HG02970 (cell line): Measurements from ENCODE around the gene SYT8.
"Not testable (repeated sequence)": the region's sequence is repeated elsewhere in the genome, so short reads cannot be mapped to it uniquely, and the experiment has no call there.

Source experiments
- ATAC-seq: cut with Tn5 transposase; IDR thresholded peaks from one replicate; pipeline ENCODE4 v1.9.1; 2021; ENCODE audit warnings: mild to moderate bottlenecking, moderate library complexity, moderate number of reproducible peaks; ENCODE audit not compliant: unreplicated experiment, low FRiP score

Gene SYT8

GRCh38 chr11:1868636-1869291, 34.0 kb downstream of the SYT8 start:
- ATAC-seq, result no peak

DNA sequence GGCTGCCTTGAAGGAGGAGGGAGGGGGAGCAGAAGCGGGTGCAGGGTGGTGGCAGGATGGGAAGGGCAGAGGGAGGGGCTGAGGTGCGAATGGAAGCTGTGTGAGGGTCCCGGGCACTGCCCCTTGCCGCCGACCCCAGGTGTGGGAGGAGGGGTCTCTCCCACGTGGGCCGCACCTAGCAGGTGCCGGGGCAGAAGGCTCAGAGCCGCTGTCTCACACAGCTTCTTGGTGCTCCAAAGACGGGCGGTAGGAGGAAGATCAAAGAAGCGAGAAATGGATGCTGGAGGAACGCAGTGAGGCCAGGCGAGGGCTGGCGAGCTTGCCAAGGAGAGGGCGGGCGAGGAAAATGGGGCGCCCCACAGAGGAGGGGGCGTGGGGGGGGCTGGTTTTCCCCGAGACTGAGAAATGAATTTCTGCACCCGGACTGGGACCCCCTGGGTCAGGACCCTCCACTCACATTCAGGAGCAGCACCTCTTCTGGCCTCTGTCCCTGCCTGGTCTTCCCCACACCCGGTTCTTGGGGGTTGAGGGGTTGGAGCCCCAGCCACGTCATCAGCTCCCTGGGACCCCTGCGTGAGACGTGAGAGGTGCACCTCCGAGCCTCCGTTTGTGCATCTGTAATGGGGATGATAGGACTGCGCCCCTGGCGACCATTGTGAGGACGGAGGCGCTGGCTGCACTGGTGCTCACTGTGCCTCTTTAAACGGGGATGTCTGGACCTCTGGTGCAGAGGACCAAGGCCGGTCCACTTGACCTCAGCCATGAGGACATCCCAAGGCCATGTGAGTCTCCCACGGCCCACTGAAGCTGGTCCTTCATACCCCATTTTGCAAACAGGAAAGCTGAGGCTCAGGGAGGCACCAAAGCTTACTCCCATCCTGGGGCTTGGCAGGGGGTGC, 34.9 kb downstream of the SYT8 start:
- ATAC-seq, result no peak

DNA sequence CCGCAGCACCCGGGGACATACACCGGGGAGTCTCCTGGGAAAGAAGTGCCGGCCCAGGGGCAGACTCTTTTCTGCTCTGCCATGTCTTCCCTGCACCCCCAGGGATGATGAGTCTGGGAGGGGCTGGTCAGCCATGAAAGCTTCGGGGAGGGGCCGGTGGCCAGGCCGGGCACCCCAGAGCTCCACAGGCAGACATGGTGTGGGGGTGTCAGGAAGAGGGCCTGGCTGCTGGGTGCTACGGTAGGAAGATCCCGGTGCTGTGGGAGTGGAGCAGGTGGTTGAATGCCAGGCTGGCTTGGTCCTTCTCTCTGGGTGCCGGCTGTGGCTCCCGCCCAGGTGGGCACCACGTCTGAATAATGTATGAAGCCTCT, 35.5 kb downstream of the SYT8 start:
- no peak for ATAC-seq

GRCh38 chr11:1870721-1871466, 36.1 kb downstream of the SYT8 start:
- ATAC-seq, result no peak

DNA sequence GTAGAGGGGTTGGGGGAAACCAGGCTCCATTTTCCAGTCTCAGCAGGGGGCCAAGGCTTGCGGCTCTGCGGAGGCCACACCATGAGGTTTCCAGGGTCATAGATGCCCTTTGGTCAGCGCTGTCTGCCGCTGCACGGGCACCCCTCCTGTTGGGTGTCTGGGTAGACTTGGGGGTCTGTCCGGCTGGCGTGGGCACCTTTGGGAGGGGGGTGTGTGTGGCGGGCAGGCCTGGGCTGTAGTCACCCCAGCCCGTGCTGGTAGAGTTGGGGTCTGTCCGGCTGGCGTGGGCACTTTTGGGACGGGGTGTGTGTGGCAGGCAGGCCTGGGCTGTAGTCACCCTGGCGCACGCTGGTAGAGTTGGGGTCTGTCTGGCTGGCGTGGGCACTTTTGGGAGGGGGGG, 36.7 kb downstream of the SYT8 start:
- ATAC-seq, result no peak

- no peak for ATAC-seq
Observed at GRCh38 chr11:1872267-1872985, 37.6 kb downstream of the SYT8 start.

DNA sequence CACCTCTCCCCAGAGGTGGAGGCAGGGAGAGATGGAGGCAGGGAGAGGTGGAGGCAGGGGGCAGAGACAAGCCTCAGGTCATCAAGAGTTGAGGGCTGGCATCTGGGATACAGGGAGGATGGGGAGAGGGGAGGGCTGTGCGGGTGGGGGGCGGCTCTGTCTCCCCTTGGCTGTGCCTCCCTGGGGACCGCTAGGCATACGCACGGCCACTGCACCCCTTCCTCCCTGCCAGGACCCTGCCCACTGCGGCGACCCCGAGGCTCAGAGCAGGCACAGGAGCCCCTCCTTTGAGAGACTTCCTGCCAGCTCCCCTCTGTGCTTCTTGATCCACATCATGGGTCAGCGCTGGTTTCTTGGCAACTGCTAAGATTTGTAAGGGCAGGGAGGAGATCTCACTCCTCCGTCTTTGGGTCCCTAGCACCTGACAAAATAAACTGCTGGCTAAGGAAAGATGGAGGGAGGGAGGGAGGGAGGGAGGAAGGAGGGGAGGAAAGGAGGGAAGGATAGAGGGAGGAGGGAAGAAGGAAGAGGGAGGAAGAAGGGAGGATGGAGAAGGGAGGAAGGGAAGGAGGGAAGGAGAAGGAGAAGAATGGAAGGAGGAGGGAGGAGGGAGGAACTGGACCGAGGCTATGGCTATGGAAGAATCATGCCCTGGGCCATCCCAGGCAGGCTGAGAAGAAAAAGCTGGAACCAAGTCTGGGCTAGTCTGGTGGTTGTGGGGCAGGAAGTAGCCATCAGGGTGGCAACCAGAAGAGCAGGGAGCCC, 38.4 kb downstream of the SYT8 start:
- ATAC-seq, result no peak

DNA sequence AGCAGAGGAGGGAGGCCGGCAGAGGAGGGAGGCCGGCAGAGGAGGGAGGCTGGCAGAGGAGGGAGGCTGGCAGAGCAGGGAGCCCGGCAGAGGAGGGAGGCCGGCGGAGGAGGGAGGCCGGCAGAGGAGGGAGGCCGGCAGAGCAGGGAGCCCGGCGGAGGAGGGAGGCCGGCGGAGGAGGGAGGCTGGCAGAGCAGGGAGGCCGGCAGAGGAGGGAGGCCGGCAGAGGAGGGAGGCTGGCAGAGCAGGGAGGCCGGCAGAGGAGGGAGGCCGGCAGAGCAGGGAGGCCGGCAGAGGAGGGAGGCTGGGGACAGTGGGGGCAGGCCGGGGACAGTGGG, 39.0 kb downstream of the SYT8 start:
- not testable (repeated sequence) for ATAC-seq

DNA sequence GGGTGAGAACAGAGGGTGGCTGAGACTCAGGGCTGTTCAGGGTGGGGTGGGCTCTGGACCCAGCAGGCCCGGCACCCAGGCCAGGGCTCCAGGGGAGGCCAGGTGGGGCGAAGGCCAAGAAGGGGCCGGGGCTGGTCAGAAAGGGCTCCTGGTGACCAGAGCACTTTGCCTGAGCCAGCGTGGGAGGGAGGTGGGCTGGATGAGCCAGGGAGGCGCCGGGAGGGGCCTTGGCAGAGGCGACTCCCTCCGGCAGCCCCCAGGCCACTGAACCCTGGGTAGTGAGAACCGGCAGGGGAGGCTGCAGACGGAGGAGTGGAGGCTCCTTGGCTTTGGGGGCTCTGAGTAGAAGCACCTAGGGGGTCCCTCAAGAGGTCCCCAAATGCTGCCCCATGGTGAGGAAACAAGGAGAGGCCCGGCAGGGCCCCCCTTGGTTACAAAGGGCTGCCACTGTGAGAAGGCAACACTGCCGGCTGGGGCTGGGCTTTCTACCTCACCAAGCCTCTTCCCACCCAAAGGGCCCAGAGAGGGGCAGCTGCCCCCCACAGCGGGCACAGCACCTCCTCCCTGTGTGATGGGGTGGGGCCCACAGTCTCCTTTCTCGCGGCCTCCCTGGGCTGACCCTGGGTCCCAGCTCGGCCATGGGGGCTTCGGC, 39.8 kb downstream of the SYT8 start:
- ATAC-seq, result not testable (repeated sequence)

- no peak for ATAC-seq
Observed at GRCh38 chr11:1875093-1875850, 40.5 kb downstream of the SYT8 start.

DNA sequence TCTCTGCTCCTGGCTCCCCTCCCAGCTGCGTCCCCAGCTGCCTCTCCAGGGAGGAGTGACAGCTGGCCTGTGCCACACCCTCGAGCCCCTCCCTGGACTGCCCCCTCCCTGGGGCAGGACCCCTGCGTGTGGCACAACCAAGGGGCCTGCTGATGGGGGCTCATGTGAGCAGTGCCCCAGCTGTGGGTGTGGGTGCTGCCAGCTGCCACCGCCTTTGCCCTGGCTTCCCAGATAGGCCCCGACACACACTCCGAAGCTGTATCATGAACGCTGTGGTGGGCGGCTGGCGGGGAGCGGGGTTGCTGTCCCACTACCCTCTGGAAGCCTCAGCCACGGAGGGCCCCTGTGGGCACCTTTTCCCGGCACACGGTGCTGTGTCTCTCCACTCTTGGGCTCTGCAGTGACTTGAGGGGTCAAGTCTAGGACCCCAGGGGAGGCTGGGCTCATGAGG, 41.1 kb downstream of the SYT8 start:
- not testable (repeated sequence) for ATAC-seq

GRCh38 chr11:1876361-1877063, 41.7 kb downstream of the SYT8 start:
- no peak for ATAC-seq

DNA sequence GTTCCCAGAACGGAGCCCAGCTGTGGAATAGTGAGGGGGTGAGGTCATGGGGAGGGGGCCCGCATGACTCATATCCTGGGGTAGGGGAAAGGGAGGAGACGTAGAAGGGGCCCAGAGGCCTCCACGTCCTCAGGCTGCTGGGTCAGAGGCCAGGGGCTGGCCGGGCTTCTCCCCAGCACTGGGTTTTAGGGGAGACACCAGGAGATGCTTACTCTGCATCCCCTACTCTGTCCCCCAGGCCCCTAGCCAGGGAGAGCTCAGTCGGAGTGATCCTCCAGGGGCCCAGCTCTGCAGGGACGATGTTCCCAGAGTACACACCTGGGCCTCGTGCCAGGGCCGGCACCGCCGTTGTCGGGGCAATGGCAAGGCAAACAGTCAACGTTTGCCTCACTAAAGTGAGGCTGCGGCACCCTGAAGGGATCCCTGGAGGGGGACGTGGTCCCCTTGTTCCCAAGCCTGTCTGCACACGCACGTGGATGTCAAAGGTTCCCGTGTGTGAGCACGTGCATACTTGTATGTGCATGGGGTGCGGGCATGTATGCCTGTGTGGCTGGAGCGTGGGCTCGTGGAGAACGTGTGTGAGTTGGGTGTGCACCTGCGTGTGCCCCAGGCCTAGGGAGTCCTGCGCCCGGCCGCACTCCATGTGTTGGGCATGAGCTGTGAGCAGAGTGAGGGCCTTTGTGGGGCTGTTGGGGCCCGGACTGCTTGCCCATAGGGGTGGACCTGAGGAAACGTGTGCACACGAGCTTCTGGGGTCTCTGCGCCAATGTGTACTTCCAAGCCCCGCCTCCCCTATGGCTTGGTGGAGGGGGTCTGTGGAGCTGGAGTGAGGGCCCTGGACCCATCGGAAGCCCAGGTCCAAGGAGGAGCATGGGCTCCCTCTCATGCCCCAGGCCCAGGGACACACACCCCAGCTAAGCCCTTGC, 42.7 kb downstream of the SYT8 start:
- no peak for ATAC-seq

GRCh38 chr11:1878137-1879031, 43.6 kb downstream of the SYT8 start:
- ATAC-seq, result no peak

- no peak for ATAC-seq
Observed at GRCh38 chr11:1879342-1879940, 44.7 kb downstream of the SYT8 start.
